EL (cell line): ENCODE results near the gene ZNF407.
"Not testable (repeated sequence)": the region's sequence is repeated elsewhere in the genome, so short reads cannot be mapped to it uniquely, and the experiment has no call there.

Source experiments
- DNase-seq: peaks from one replicate; pipeline ENCODE4 v3.0.0-alpha.2; 2016

Gene ZNF407

DNA sequence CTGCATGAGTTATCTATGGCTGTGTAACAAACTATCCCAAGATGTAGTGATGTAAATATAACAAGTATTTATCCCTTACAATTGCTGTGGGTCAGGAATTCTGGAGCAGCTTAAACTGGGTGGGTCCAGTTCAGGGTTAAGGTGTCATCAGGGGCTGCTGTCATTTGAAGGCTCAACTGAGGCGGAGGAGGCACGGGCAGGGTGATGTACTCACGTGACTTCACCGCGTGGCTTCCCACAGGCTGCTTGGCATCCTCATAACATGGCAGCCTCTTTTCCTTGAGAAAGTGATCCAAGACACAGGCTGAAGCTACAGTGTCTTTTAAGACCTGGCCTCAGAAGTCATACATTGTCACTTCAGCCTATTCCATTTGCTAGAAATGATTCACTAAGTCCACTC, 485.5 kb downstream of the ZNF407 start:
- DNase-seq: no peak

DNA sequence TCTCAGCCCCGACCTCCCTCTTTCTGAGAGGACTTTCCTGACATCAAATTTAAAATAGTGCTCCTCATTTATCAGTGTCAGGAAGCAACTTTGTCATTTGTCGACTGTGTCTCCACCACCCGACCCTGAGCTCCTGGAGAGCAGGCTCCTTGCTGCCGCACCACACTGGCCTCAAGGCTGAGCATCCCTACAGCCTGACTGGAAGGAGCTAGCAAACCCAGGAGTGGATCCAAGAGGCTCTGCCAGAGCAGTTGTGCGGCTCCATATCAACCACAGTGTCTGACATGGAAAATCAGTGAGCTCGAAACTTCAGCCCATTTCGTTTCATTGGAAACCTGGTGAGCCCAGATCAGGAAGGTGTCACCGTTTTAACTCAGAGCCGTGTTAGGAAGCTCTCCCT, 486.1 kb downstream of the ZNF407 start:
- no peak for DNase-seq

DNA sequence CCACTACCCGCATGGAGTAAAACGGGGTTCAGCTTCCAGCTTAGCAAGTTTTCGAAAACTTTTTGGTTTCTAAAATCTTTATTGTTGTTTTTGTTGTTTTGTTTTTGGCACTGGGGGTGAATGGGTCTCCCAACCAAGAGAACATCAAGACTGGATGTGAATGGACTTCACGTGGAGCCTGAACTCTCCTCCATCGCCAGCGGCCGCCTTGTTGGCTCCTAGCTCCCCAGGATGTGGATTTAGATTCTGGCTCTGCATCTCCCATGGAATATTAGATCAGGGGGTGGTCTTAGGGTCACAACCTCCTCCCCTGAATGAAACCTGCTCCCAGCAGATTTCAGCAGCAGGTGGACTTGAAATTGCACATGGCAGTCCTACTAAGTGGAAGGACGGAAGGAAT, 488.0 kb downstream of the ZNF407 start:
- DNase-seq: not testable (repeated sequence)

DNA sequence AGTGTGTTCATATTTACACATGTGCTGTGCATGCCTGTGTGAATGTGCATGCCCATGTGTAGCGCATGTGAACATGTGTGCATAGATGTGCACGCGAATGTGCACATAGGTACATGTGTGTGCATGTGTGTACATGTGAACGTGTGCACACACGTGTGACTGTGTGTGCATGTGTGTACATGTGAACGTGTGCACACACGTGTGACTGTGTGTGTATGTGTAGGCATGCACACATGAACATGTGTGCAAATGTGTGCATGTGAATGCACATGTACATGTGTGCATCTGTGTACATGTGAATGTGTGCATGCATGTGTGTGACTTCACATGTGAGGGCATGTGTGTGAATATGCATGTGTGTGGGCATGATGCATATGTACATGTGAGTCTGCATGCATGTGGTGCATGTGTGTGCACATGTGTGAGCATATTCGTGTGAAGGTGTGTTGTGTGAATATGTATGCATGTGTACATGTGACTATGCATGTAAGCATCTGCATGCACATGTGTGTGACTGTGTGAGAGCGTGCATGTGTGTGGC, 488.9 kb downstream of the ZNF407 start:
- no peak for DNase-seq

DNA sequence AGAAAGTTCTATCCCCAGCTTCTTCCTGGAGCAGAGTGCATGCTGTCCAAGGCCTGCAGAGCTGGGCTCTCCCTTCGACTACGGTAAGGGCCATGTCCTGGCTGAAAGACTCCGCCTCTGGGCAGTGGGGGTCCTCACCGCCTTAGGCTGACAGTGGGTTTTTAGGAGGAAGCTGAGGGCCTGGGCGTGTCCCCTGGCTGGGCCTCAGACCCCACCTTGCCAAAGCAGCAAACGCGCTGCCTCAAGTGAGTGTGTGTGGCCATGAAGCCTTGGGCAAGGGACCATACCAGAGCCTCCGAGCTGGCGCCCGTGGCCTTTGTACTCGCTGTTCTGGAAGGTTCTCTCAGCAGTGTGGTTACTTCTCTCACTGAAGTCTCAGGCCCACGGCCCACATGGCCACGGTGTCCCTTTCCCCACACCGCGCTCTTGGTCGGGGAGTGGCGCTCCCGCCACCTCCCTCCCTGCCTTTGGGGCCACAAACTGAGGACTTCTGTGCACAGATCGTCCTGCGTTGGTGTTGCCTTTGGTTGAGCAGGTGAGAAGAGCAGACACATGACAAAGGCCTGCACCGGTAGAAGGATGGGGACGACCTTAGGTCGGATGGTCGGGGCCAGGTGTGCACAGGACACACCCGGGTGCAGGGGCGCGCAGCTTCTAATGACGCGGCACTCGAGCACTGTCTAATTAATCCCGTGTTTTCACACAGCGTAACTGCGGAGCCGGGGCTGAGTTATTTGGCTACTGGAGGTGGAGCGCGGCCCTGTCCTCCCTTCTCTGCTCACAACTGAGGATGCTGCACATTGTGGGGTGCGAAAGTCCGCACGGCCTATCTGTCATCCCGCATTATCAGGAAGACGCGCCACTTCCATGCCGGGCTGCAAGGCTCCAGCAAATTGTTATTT, 489.7 kb downstream of the ZNF407 start:
- DNase-seq: no peak

DNA sequence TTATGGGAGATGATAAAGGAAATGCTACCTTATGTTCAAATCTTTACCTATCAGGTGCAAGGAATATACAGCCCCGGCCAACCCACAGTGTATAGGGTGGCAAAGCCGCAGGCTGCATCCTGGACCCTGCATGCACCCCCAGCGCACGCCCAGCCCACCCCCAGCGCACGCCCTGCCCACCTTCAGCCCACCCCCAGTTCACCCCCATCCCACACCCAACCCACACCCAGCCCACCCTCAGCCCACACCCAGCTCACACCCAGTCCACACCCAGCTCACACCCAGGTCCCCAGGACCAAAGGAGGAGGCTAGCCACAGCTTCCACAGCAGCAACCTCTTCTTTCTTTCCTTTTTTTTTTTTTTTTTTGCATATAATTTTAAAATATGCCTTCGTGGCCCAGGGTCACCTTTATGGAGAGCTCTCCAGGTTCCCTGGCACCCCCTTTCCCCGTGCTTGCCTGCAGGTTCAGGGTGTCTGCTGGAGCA, 490.4 kb downstream of the ZNF407 start:
- no peak for DNase-seq

DNA sequence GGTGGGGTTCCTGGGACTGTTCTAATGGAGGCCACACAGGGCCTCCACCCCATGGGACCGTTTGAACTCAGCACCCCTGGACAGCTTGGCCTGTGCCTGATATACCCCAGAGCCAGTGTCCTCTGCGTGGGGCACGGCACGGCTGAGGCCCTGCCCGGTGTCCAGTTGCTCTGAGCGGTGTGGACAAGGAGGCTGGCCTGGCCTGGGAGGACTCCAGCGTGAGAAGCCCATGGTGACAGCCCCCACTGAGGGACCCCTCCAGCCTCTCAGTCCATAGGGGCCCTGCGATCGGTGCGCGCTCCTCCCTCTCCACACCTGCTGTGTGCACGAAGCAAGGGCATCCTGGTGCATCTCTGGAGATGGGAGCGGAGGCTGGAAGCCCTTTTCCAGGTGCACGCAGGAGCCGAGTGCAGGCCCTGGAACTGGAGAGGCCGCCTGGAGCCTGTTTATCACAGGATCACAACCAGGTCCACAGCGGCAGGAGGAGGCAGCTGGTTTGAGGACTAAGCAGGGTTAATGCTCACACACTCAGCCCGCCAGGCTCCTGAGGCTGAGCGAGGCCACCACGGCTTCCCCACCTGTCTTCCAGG, 491.0 kb downstream of the ZNF407 start:
- no peak for DNase-seq

DNA sequence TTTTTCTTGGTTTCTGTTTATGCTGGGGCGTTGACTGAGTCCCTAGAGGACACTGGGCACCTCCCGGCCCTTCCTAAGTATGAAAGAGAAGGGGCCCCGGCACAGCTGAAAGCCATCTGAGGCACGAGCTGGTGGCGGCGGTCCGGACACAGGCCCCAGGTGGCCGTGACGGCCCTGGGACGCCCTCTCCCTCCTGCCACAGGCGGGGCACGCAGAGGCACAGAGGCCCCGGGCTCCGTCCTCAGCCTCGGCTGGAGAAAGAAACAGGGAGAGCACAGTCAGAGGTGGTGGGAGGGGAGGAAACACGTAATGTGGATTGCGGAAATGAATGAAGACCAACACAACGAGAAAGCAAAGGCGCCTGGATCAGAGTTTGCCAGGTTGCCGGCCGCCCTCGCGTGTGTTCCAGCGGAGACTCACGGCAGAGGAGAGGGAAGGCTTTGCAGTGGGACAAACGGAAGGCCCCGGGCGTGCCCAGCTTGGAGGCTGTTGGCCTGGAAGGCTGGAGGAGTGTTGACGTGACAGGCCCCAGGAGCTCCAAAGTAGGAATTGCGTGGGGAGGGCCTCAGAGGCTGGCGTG, 492.2 kb downstream of the ZNF407 start:
- no peak for DNase-seq

DNA sequence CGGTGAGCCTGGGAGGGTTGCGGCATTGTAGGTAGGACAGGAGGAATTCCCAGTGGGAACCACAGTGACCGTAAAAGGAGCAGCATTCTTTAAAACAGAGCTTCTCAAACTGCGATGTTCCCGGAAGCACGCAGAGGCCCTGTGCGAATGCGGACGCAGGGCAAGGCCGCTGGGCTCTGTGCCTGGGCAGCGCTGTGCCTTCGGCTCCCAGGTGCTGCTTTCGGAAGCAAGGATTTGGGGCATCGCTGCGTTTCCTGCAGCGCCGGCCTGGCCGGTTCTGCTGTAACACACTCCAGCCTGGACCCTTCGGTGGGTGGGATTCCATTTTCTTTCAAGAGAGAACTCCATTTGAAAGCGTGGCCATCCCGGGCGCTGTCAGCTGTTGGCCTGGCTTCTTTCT, 492.7 kb downstream of the ZNF407 start:
- no peak for DNase-seq

DNA sequence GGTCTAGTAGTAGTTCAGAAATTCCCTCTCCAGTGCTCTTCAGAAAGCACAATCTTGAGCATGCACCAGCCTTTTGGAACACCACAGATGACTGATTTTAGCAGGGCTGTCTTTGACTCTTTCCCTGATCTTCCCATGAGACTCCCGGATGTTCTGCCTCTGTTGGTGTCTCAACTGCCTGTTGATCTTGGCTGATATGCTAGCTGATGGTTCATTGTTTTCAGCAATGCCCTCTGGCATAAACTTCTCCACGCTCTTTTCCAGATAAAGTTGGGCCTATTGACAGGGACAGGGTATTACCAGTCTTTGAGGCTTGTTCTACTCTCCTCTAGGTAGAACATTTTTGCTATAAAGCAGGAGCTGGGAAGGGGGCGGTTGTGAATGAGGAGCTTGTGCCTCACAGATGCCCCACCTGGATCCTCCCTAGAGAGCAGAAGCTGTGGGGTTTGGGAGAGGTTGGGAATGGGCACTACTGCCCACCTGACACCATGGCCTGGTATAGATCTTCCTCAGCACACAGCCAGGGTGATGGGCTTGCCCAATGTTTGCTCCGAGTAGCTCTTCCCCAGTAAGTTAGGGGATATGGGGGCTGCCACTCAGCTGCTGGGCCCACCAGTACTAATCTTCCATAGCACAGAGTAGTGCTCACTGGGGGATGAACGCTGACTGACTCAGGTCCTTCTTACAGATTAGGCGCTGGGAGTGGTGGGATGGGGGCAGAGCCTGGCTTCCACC, 500.0 kb downstream of the ZNF407 start:
- DNase-seq: no peak

DNA sequence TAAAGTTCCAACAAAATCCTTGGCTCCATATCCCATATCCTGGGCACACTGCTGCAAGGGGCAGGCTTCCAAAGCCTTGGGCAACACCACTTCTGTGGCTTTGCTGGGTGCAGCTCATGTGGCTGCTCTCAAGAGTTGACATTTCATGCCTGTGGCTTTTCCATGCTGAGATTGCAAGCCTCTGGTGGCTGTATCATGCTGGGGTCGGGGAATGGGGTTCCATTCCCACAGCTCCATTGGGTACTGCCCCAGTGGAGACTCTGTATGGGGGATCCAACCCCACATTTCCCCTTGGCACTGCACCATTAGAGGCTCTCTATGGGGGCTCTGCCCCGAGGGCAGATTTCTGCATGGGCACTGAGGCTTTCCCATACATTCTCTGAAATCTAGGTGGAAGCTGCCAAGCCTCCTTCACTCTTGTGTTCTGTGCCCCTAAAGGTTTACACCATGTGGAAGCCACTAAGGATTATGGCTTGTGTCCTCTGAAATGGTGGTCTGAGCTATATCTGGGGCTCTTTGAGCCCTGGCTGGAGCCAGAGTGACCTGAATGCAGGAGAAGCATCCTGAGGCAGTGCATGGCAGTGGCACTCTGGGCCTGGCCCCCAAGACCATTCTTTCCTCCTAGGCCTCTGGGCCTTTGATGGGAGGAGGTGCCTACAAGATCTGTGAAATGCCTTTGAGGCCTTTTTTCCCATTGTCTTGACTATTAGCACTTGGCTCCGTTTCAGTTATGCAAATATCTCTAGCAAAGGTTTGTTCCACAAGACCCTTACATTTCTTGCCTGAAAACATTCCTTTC, 503.4 kb downstream of the ZNF407 start:
- DNase-seq: no peak

DNA sequence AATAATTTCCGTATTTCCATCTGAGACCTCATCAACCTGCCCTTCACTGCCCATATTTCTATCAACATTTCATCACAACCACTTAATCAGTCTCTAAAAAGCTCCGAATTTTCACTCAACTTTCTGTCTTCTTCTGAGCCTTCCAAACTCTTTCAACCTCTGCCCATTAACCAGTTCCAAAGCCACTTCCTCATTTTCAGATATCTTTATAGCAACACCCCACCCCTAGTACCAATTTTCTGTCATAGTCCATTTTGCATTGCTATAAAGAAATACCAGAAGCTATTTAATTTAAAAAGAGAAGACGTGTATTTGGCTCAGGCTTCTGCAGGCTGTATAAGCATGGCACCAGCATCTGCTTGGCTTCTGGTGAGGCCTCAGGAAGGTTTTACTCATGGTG, 504.2 kb downstream of the ZNF407 start:
- DNase-seq: no peak

DNA sequence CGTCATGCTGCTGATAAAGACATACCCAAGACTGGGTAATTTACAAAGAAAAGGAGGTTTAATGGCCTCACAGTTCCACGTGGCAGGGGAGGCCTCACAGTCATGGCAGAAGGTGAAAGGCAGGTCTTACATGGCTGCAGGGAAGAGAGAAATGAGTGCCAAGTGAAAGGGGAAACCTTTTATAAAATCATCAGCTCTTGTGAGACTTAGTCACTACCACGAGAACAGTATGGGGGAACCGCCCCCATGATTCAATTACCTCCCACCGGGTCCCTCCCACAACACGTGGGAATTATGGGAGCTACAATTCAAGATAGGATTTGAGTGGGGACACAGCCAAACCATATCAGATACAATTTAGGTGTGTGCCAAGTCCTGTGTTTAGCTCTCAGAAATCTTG, 506.4 kb downstream of the ZNF407 start:
- DNase-seq: not testable (repeated sequence)

DNA sequence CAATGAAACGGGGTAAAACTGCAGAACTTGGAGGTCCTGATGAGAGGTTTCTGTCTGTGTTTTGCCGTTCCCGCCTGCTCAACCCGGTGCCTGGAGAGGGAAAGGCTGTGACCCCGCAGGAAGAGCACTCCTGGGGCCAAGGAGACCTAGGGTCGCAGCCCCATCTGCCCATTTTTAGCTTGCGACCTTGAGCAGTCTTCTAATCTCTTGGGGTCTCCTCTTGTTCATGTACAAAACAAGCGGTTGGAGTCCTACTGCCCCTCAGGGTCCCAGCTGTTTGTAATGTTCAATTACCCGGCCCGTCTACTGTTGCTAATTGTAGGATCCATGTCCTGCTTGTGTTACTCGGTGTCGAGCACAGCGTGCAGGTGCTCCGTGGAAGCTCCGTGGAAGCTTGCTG, 506.8 kb downstream of the ZNF407 start:
- DNase-seq: no peak

DNA sequence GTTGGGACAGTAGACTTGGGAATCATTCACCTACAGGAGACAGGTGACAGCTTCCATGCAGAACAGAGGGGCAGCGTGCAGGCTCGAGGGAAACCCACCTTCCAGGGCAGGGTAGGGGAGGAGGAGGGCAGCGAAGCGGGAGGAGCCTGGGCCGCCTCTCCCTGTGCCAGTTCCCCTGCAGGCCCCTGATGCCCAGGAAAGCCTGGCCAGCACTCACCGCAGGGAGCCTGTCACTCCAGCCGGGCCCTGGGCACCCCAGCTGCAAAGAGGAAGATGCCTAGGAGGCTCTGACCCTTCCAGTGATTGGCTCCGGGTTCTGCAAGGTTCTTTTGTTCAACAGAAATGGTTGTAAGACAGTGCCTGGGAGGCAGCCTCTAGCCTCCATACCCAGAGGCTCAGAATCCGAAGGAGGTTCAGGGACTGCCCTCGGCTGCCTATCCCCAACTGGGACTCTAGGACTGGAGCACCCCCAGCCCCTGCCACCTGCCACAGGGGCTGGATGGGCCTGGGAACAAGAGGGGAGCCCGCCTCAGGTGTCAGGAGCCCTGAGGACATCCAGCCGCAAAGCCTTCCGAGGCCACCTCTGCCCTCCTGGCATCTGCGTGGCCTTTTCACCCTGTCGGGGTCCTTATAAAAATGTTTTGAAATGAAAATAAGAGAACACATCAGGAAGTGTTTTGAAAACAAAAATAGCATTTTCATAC, 508.0 kb downstream of the ZNF407 start:
- no peak for DNase-seq

DNA sequence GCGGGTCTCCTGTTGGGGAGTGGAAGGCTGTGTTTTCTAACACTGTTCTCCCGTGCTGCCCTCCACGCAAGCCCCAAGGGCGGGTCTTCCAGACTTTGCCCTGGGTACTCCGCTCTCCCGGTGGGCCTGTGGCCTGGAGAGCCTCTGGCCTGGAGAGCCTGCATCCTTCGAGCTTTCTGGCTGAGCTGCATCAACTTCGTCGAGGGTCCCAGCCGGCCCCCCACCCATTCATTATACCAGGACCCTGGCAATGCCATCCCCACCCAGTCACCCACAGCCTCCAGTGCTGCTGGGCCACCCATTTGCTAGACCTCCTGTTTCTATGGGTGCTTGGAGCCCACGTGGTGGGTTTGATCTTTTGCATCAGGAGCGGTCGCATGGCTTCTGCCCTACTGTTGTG, 509.1 kb downstream of the ZNF407 start:
- DNase-seq: no peak

DNA sequence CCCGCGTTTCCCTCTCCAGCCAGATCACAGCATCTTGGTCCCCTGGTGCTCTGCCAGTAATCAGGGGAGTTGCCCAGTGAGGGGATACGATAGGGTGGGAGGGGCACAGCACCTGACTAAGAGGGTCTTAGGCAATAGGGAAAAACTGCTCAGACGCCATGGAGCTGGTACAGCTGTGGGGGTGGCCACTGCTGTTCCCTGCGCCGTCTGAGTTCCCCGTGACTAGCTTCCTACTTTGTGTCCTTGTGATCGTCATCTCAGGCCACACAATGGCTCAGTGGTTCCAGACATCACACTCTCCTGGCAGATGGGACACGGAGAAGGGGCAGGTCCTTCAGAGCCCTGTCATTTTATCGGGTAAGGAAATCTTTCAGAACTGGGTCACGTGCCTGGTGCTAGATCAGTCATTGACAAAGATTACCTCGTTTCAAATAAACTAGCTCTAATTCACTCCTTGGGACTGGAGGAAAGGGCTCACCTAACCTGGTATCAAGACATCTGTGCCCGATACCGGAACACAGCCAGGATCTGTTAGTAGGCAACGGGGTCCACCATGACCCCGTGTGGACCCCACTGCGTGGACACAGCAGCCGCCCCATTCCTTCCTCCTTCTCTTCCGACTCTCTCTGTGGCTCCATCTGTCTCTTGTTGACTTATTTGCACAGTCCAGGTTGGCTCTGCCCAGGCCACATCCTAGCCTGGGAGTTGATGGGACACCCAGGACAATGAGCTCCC, 509.7 kb downstream of the ZNF407 start:
- DNase-seq: no peak

DNA sequence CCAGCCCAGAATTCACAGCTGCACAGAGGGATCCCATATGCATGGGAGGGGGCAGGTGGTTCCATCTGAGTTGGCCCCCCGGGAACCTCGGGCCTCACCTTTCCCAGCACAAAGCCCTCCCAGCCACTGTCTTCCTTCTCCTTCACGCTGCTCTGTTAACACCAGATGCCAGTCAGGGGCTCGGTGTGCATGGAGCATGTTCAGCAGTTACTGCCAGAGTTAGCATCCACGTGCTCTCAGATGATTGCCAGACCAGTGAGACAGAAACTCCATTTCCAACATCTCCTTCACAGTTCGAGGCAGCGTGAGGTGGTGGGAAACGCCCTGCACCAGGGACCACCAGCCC, 510.2 kb downstream of the ZNF407 start:
- no peak for DNase-seq

DNA sequence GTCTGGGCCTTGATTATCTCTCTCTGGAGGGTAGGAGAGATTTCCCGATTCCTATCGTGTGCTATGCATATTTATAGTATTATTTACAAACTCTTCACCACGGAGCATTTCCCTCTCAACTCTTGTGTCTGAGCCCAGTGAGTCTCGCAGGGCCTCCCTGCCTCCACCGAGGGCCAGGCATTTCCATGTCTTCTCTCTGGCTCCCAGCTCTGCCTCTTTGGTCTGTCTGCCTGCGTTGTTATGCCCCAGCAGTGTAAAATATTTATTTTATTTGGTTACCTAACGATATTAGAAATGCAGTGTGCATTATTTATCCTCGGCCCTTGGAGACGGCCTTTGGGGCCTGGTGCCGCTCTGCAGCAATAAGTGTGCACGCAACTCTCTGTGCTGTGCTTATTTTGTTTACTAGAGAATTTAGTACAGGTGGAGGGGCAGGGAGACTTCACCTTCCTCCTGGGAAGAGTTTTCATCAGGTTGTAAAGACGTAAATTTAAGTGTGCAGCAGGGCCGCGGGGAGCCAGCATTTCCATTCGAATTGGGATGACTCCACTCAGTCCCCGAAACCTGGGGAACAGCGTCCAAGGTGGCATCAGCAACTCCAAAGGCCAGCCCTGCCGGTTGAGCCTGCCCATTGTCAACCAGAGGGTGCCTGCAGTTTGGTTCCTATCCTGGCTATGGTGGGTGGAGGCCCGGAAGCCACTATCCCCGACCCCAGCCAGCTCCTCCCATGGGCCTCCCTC, 511.1 kb downstream of the ZNF407 start:
- DNase-seq: no peak

DNA sequence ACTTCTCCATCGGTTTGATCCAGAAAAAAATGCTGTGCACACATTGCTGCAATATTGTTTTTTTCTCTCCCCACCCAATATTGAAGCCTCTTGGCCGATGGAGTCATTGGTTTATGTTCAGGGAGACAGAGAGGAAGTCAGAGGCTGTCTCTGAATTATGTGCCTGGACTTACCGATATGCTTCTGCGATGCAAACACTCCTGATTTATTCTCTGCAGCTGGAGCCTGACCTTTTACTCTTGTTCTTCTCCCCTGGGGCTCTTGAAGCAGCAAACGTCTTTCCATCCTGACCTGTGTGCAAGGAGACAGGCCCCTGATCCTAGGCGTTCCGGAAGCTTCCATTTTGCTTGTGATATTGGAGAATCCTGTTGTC, 511.6 kb downstream of the ZNF407 start:
- no peak for DNase-seq
